GM21360 (cell line): Measurements from ENCODE around the gene CYP46A1.

ENCODE experiments used
- ATAC-seq: cut with Tn5 transposase; IDR thresholded peaks from one replicate; pipeline ENCODE4 v1.9.1; 2021; ENCODE audit warnings: mild to moderate bottlenecking, moderate library complexity; ENCODE audit not compliant: unreplicated experiment

CYP46A1 gene

GRCh38 chr14:99686557-99687283 lies 2.6 kb downstream of the CYP46A1 start:
- ATAC-seq = no peak

GRCh38 chr14:99687284-99688209 lies 3.4 kb downstream of the CYP46A1 start:
- ATAC-seq = no peak

DNA sequence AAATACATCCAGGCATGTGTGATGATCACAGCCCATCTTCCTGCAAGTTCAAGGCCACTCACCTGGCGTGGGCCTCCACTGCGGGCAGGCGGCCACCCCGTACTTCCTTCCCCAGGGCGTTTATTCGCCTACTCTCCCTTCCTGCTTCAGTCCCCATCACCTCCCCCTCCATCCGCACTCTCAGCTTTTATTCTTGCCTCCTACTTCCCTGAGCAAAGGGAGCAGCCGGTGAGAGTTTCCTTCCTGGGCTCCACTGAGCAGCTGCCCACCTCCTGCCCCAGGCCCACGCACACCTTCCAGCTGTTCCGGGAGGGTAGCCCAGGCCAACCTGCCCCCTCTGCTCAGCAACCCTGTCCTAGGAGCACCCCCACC lies 4.1 kb downstream of the CYP46A1 start:
- ATAC-seq = no peak

DNA sequence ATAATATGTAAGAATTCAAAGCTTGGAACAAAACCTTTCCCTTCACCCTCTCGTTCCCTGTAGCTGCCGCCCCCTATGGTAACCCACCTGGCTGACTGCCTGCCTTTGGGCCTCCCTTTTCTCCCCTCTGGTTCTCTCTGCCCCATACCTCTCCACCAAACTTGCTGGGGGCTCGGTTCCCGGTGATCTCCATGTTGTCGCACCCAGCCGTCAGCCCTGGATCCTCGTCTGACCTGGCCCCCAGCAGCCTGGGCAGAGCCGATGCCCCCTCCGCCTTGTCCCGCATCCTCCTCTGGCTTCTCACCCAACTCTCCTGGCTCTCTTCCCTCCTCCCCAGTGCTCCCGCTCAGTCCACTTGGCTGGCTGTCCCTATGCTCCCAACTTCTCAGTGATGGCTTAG lies 4.5 kb downstream of the CYP46A1 start:
- no peak for ATAC-seq

DNA sequence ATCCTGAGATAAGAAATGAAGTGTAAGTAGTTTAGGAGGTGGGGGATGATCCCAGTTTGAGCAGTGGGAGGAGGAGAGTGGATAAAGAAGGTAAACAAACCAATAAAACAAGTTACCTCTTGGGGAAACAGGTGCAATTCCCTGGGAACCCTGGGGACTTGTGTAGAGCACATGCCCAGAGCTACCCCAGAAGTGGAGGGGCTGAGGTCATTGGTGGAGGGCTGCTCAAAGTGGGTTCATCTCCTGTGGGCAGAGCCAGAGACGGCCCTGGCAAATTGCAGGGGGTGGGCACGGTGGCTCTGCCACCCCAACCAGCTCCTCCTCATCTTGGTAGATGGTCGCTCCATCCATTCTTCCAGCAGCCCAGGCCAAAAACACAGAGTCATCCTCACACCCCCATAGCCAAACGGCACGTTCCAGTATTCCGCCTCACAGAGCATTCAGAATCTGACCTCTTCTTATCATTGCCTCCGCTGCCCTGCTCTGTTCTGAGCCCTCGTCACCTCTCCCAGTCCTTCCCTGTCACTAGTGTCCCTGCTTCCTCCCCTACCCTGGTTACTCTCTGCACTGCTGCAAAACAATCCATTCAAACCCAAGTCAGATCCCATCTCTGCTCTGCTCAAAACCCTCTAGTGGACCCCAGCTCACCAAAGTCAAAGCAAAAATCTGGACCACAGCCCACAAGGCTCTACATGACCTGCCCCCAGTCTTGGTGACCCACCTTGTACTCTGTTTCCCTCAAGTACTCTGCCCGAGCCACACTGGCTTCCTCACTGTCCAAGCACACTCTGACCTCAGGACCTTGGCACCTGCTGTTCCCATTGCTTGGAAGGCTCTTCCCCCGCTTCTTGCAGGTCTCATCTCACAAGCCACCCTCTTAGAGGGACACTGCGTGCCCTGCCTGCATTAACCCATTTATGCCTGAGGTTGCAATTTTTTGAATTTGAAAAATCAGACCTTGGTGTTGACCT lies 5.5 kb downstream of the CYP46A1 start:
- ATAC-seq = no peak

DNA sequence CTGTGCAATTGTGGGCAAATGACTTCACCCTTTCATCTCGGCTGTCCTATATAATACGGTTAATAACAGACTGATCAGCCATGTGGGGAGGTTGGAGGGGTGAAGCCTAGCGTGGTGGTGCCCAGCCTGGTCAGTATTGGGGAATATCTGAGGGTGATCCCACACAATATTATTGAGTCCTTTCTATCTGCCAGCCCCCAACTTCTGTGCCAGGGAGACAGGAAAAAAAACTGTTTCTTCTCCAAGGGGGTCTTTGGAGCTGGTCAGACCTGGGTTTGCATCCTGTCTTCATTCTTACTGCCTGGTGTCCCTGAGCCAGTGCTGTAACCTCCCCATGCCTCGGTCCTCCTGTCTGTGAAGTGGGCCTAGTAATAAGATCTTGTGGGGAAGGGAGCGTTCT lies 6.5 kb downstream of the CYP46A1 start:
- ATAC-seq = no peak

DNA sequence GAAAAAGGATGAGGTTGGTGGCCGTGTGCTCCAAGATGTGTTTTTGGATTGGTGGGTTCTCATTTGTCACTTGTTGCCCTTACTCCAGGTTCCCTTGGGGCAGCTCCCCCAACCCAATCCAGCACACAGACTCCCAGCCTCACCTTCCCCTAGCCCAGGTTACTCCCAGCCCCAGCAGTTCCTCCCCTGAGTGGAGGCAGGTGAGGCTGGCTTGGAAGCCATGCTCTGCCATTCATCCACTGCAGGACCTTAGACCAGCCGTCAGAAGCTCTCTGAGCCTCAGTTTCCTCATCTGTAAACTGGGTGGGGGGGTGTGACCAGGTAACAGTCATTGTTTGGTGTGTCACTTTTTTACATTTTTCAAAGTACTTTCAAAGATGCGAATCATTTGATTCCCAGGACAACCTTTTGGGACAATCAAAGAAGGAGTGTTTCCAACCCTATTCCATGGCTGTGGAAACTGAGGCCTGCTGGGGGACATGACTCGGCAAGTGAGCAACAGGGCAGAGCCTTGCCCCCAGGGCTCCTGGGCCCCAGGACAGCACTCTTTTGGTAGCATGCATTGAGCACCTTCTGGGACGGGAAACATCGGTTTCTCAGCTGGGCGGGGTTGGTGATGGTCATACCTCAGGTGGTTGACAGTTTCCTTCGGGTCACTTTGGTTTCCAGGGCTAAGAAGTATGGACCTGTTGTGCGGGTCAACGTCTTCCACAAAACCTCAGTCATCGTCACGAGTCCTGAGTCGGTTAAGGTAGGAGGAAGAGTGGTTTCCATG lies 7.2 kb downstream of the CYP46A1 start:
- no peak for ATAC-seq

DNA sequence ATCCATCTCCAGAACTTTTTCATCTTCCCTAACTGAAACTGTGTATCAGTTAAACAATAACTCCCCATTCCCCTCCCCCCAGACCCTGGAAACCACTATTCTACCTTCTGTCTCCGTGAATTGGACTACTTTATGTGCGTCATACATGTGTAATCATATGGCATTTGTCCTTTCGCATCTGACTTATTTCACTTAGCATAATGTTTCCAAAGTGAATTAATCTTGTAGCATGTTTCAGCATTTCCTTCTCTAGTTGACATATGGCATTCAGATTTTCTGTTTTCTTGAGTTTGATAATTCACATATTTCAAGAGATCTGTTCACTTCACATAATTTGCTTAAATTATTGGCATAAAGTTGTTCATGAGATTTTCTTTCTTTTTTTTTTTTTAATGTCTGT lies 9.8 kb downstream of the CYP46A1 start:
- ATAC-seq = no peak

GRCh38 chr14:99696929-99697328 lies 12.8 kb downstream of the CYP46A1 start:
- no peak for ATAC-seq

- no peak for ATAC-seq
Observed at GRCh38 chr14:99698236-99698635, 14.1 kb downstream of the CYP46A1 start.

- ATAC-seq = no peak
Observed at GRCh38 chr14:99698642-99699041, 14.5 kb downstream of the CYP46A1 start.

DNA sequence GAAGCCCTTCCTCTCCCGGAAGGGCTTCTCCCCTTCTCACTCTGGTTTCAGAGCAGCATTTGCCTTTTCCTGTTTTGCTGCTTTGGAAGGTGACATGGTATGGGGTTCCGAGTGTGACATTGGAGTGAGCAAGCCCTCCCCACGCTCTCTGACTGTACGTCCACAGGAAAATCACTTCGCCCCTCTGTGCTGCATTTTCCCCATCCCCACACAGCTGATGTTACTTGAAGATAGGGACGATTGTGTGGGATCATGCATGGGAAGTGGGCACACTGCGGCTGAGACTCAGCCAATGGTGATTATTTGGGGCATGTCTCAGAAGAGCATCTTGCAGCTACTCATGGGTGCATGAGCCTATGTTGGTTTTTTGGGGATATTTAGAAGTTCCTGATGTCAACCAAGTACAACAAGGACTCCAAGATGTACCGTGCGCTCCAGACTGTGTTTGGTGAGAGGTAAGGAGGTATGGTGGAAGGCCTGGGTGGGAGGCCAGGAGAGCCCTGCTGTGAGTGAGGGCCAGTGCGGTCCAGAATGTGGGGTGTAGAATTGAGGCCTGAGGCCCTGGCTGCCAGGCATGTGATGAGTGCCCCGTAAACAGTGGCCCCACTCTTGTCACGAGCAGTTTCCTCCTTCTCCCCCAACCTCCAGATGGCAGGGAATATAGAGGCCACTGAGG lies 15.1 kb downstream of the CYP46A1 start:
- no peak for ATAC-seq

- no peak for ATAC-seq
Observed at GRCh38 chr14:99699861-99700260, 15.8 kb downstream of the CYP46A1 start.

GRCh38 chr14:99700379-99700778 lies 16.3 kb downstream of the CYP46A1 start:
- ATAC-seq = no peak

- no peak for ATAC-seq
Observed at GRCh38 chr14:99701260-99701659, 17.2 kb downstream of the CYP46A1 start.

DNA sequence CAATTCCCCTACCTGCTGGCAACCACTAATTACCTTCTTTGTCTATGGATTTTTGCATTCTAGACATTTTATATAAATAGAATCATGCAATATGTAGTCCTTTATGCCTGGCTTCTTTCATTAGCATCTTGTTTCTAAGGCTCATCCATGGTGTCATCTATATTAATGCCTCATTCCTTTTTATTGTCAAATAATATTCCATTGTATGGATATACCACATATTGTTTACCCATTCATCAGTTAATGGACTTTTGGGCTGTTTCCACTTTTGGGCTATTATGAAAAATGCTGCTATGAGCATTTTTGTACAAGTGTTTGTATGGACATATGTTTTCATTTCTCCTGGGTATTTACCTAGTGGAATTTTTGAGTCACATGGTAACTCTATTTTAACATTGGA lies 18.0 kb downstream of the CYP46A1 start:
- ATAC-seq = no peak

DNA sequence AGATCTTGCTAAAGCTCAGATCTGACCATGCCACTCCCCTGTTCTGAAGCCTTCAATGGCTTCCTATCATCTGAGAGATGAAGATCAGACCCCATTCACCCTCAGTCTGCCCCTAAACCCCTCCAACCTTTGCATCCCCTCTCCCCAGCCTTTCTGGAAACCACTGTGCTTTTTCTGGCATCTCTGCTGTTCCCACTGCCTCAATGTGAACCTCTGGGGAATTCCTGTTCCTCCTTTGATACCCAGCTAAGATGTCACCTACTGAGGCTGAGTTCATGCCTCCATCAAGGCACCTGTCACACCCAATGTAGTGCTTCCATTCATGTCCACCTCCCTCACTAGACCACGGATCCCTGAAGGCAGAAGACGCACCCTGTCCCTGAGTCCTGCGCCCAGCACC lies 19.3 kb downstream of the CYP46A1 start:
- no peak for ATAC-seq

DNA sequence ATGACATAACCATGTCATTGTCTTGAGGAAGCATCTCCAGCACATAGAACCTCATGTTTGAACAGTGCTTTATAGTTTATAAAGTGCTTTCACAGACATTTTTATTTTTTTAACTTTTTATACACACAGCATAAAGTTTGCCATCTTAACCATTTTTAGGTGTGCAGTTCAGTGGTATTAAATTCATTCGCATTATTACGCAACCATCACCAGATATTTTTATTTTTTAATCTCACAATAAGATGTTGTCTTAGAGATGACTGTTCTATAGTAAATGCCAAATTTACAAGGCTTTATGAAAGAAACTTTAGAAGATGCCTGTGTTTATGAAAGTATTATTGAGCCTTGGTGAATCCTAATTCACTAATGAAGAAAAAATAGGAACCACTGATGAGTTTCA lies 19.9 kb downstream of the CYP46A1 start:
- no peak for ATAC-seq

GRCh38 chr14:99706107-99706900 lies 22.2 kb downstream of the CYP46A1 start:
- no peak for ATAC-seq
